K562 (cell line): ENCODE measurements around the gene SNRPA. TPM values are rescaled to one million over a fixed set of nuclear protein-coding genes. Genes with fewer than 3 reads are reported as not detected.

Source experiments
- BRF2 ChIP-seq: IDR thresholded peaks from 3 replicates; pipeline ENCODE4 v1.6.1; 2011; ENCODE audit warnings: borderline replicate concordance, mild to moderate bottlenecking; ENCODE audit not compliant: insufficient read length, insufficient read depth
- CTCF ChIP-seq, 3 experiments: IDR thresholded peaks in 2 of 3; conservative IDR thresholded peaks in 1 of 3; 2 replicates each; pipeline ENCODE4 v1.5.1; 2011 to 2012; ENCODE audit warnings: low read length in 3 of 3, mild to moderate bottlenecking in 3 of 3, control low read depth in 2 of 3, improper control_type of control experiment in 1 of 3, inconsistent platforms in 1 of 3, low read depth in 1 of 3, mixed read lengths in 1 of 3, moderate library complexity in 1 of 3; ENCODE audit not compliant: insufficient read depth in 2 of 3
- ELF2 ChIP-seq: fragments of 250-450 bp; sonication (Bioruptor Pico); IDR thresholded peaks from 2 replicates; pipeline ENCODE4 v1.5.0; 2021; ENCODE audit warnings: mild to moderate bottlenecking
- FIP1L1 ChIP-seq: fragments of 200-400 bp; formaldehyde crosslinking; IDR thresholded peaks from 2 replicates; pipeline ENCODE4 v1.6.1; 2018; ENCODE audit warnings: mild to moderate bottlenecking, low read depth, low read length; ENCODE audit not compliant: poor library complexity, severe bottlenecking
- GABPB1 ChIP-seq: sonication (generic); formaldehyde crosslinking; IDR thresholded peaks from 2 replicates; pipeline ENCODE4 v1.8.0; 2022; ENCODE audit warnings: mild to moderate bottlenecking, missing genetic modification reagents
- HBP1 ChIP-seq: fragments of 450-650 bp; formaldehyde crosslinking; IDR thresholded peaks from 2 replicates; pipeline ENCODE4 v1.4.0; 2022; ENCODE audit warnings: missing genetic modification characterization
- IRF9 ChIP-seq: fragments of 450-650 bp; IDR thresholded peaks from 2 replicates; pipeline ENCODE4 v1.6.1; 2016; ENCODE audit warnings: missing biosample characterization, missing genetic modification characterization
- MEF2A ChIP-seq: IDR thresholded peaks from 2 replicates; pipeline ENCODE4 v1.6.1; 2011; ENCODE audit warnings: low read depth, mild to moderate bottlenecking, low read length, moderate library complexity; ENCODE audit not compliant: control insufficient read depth
- NCOR1 ChIP-seq: fragments of 450-650 bp; IDR thresholded peaks from 2 replicates; pipeline ENCODE4 v1.6.1; 2016; ENCODE audit warnings: mild to moderate bottlenecking, moderate library complexity
- NRF1 ChIP-seq, 2 experiments: fragments of 450-650 bp; IDR thresholded peaks in 1 of 2; conservative IDR thresholded peaks in 1 of 2; 2 replicates each; pipeline ENCODE4 v1.6.1; 2014; ENCODE audit warnings: mild to moderate bottlenecking in 2 of 2
- SMAD3 ChIP-seq: fragments of 450-650 bp; formaldehyde crosslinking; conservative IDR thresholded peaks from 2 replicates; pipeline ENCODE4 v1.4.0; 2020; ENCODE audit warnings: mild to moderate bottlenecking
- TRIM24 ChIP-seq, 2 experiments: fragments of 450-650 bp; IDR thresholded peaks; 2 replicates each; pipeline ENCODE4 v1.6.1; 2016
- YY1 ChIP-seq, 3 experiments: IDR thresholded peaks; 2 replicates each; pipeline ENCODE4 v1.6.1; 2011; ENCODE audit warnings: low read length in 2 of 3, mild to moderate bottlenecking in 2 of 3, moderate library complexity in 2 of 3, borderline replicate concordance in 1 of 3, control low read depth in 1 of 3, low read depth in 1 of 3; ENCODE audit not compliant: insufficient read depth in 3 of 3, insufficient replicate concordance in 2 of 3, control insufficient read depth in 1 of 3, insufficient read length in 1 of 3; ENCODE audit errors: extremely low read depth in 1 of 3
- ZBTB49 ChIP-seq: sonication (generic); formaldehyde crosslinking; IDR thresholded peaks from 2 replicates; pipeline ENCODE4 v1.8.0; 2022; ENCODE audit warnings: missing genetic modification reagents, mild to moderate bottlenecking, borderline replicate concordance
- ZKSCAN8 ChIP-seq: fragments of 200-800 bp; sonication (Bioruptor generic); IDR thresholded peaks from 2 replicates; pipeline ENCODE4 v1.6.1; 2016; ENCODE audit warnings: missing genetic modification characterization, missing compliant biosample characterization
- ZNF174 ChIP-seq: fragments of 250-450 bp; sonication (Bioruptor Pico); IDR thresholded peaks from 2 replicates; pipeline ENCODE4 v1.4.0; 2020; ENCODE audit warnings: mild to moderate bottlenecking
- ZNF184 ChIP-seq: sonication (generic); formaldehyde crosslinking; IDR thresholded peaks from 2 replicates; pipeline ENCODE4 v1.5.0; 2020; ENCODE audit warnings: missing genetic modification reagents
- ZNF431 ChIP-seq: sonication (generic); formaldehyde crosslinking; IDR thresholded peaks from 2 replicates; pipeline ENCODE4 v1.8.0; 2022; ENCODE audit warnings: mild to moderate bottlenecking, missing genetic modification reagents
- polyA plus RNA-seq, 8 experiments: library from polyadenylated mRNA; depleted of rRNA in 4 of 8; stranded (reverse) in 5 of 8; unstranded in 3 of 8; fragments of >200 nt; fragmentation: Nextera tagmentation in 2 of 8; fragmentation: Illumina TruSeq in 1 of 8; extraction: Ambion mirVana in 2 of 8; extraction: Trizol in 1 of 8; gene quantifications; 2 replicates each; pipeline versions ENCODE4 v1.2.1 to v1.2.3, GENCODE V29; 2011 to 2014; ENCODE audit warnings: inconsistent platforms in 1 of 8, missing spikeins in 1 of 8
- total RNA-seq, 7 experiments: library from RNA; depleted of rRNA in 6 of 7; stranded (reverse); fragments of >200 nt in 6 of 7; fragmentation: Illumina TruSeq in 2 of 7; extraction: Trizol in 2 of 7; gene quantifications; 2 replicates each; pipeline versions ENCODE4 v1.2.1 to v1.2.3, GENCODE V29; 2011 to 2021; ENCODE audit warnings: low replicate concordance in 1 of 7

The SNRPA gene
- total and polyA plus RNA-seq, 9 of the 15 experiments (the other 6 are each of a cell fraction or from before 2014, with no cell fraction given), result 16.3 to 311 (median 193) TPM

GRCh38 chr19:40716482-40717324, 34.3 kb upstream of the SNRPA start, which contains the start of the genes COQ8B and ITPKC (continued):
- TF ChIP-seq CTCF (IDR thresholded peaks at IDR 0.05 in 2 of 3, conservative IDR thresholded peaks at IDR 0.05 in 1 of 3; ENCODE audit: insufficient read depth in 2 of 3, low read depth in 1 of 3, low read length in 3 of 3) (peak in 1 of 3 experiments; percentile 24; a peak in 1 of 6 replicates), GABPB1 (peak; percentile 89), IRF9 (tag) (no peak), SMAD3 (CRISPR knock-in tag) (no peak), ELF2 (CRISPR knock-in tag) (peak; percentile 37; the same call in 1 of the 2 replicates), ZNF174 (CRISPR knock-in tag) (no peak), ZNF431 (CRISPR knock-in tag) (peak; percentile 61), TRIM24 (IDR thresholded peaks at IDR 0.05) (no peak), NCOR1 (no peak; the same call in 1 of the 2 replicates), NRF1 (conservative IDR thresholded peaks at IDR 0.05 in 1 of 2, IDR thresholded peaks at IDR 0.05 in 1 of 2) (peak; percentile 56 to 67), FIP1L1 (peak; percentile 46), ZNF184 (no peak), MEF2A (no peak), ZBTB49 (CRISPR knock-in tag) (no peak), ZKSCAN8 (CRISPR knock-in tag) (no peak), YY1 (IDR thresholded peaks at IDR 0.05; ENCODE audit: borderline replicate concordance in 1 of 3, control insufficient read depth in 1 of 3, extremely low read depth in 1 of 3, insufficient read depth in 3 of 3, insufficient read length in 1 of 3, insufficient replicate concordance in 2 of 3, low read depth in 1 of 3, low read length in 2 of 3) (peak in 1 of 3 experiments; percentile 25), HBP1 (CRISPR knock-in tag) (no peak), BRF2 (no peak)
